OCI-LY7 (cell line): Measurements from ENCODE around the gene LAMA2. TPM values are rescaled to one million over a fixed set of nuclear protein-coding genes. Genes with fewer than 3 reads are reported as not detected.

Source experiments
- BruUV-seq: library from RNA; stranded (reverse); fragments of 400-500 nt; replicated peaks from 2 replicates; lab custom pipeline; 2021; lab: Mats Ljungman, UMichigan
- CTCF ChIA-PET: fragments of 300-600 bp; sonication (Branson Sonifier 250); formaldehyde crosslinking; loops from one replicate; lab custom pipeline; 2022; ENCODE audit warnings: antibody characterized with exemption; ENCODE audit not compliant: unreplicated experiment; lab: Charles Lee
- POLR2A ChIA-PET: fragments of 300-600 bp; sonication (Branson Sonifier 250); formaldehyde crosslinking; loops from one replicate; lab custom pipeline; 2022; ENCODE audit warnings: antibody characterized with exemption; lab: Charles Lee
- DNase-seq: peaks from one replicate; pipeline ENCODE4 v3.0.0-alpha.2; 2015; ENCODE audit warnings: low spot score
- H2AFZ ChIP-seq: fragments of 200-600 bp; sonication (generic), shearing (Covaris generic); 2 replicates; pipeline ENCODE4 v1.6.1; 2014; ENCODE audit warnings: mild to moderate bottlenecking, antibody characterized with exemption, low read length, moderate library complexity
- H3K27ac ChIP-seq: fragments of 200-600 bp; sonication (generic); 2 replicates; pipeline ENCODE4 v1.5.1; 2014; ENCODE audit warnings: mixed run types, low read depth, mild to moderate bottlenecking, moderate library complexity, low read length, inconsistent platforms; ENCODE audit not compliant: poor library complexity, severe bottlenecking
- H3K36me3 ChIP-seq: fragments of 200-600 bp; sonication (generic); 2 replicates; pipeline ENCODE4 v1.6.1; 2014; ENCODE audit warnings: mild to moderate bottlenecking, antibody characterized with exemption, low read length, moderate library complexity, mixed read lengths; ENCODE audit not compliant: insufficient read depth
- H3K4me1 ChIP-seq: fragments of 200-600 bp; sonication (generic); 2 replicates; pipeline ENCODE4 v1.5.1; 2014; ENCODE audit warnings: mild to moderate bottlenecking, low read length; ENCODE audit not compliant: insufficient read depth, poor library complexity, severe bottlenecking
- H3K4me2 ChIP-seq: fragments of 200-600 bp; sonication (generic); 2 replicates; pipeline ENCODE4 v1.6.1; 2014; ENCODE audit warnings: mild to moderate bottlenecking, low read length
- H3K4me3 ChIP-seq: fragments of 200-600 bp; sonication (generic); 2 replicates; pipeline ENCODE4 v1.5.1; 2014; ENCODE audit warnings: mild to moderate bottlenecking, low read depth, low read length; ENCODE audit not compliant: poor library complexity, severe bottlenecking
- H3K79me2 ChIP-seq: fragments of 200-600 bp; sonication (generic); 2 replicates; pipeline ENCODE4 v1.6.1; 2016; ENCODE audit warnings: low read depth, mild to moderate bottlenecking, low read length, moderate library complexity, mixed read lengths; ENCODE audit not compliant: insufficient read depth
- H3K9me2 ChIP-seq: fragments of 200-600 bp; sonication (generic); 2 replicates; pipeline ENCODE4 v1.6.1; 2016; ENCODE audit warnings: mild to moderate bottlenecking, low read length, mixed read lengths; ENCODE audit not compliant: insufficient read depth
- H3K9me3 ChIP-seq: fragments of 200-600 bp; sonication (generic); 2 replicates; pipeline ENCODE4 v1.6.1; 2014; ENCODE audit warnings: mild to moderate bottlenecking, mixed run types, low read length, mixed read lengths
- H4K20me1 ChIP-seq: fragments of 200-600 bp; sonication (generic); 2 replicates; pipeline ENCODE4 v1.6.1; 2014; ENCODE audit warnings: mild to moderate bottlenecking, antibody characterized with exemption, low read length, moderate library complexity, mixed read lengths; ENCODE audit not compliant: insufficient read depth
- CTCF ChIP-seq: fragments of 200-600 bp; sonication (generic); conservative IDR thresholded peaks from 2 replicates; pipeline ENCODE4 v1.5.1; 2014; ENCODE audit warnings: mild to moderate bottlenecking, antibody characterized with exemption, low read length, moderate library complexity, mixed read lengths
- EZH2phosphoT487 ChIP-seq: fragments of 200-600 bp; sonication (generic); IDR thresholded peaks from 2 replicates; pipeline ENCODE4 v1.6.1; 2018; ENCODE audit warnings: low read depth, borderline replicate concordance, mild to moderate bottlenecking, mixed run types, antibody characterized with exemption, low read length, moderate library complexity, mixed read lengths
- intact Hi-C: fragments of 100-400 bp; cut with micrococcal nuclease; formaldehyde crosslinking; loops from one replicate; pipeline ENCODE4 v1.10.0; 2022; ENCODE audit not compliant: unreplicated experiment
- total RNA-seq, 2 experiments: library from RNA; depleted of rRNA in 1 of 2; stranded (reverse); fragments of >200 nt in 1 of 2; shearing (Covaris generic) in 1 of 2; gene quantifications; 2 replicates each; pipeline ENCODE4 v1.2.3, GENCODE V29; 2014 to 2022

LAMA2 gene
- total RNA-seq, 2 experiments from 2014 or later, result not detected

GRCh38 chr6:129238991-129239390 is 356.1 kb downstream of the LAMA2 start:
- no peaks in the 10 kb centered on the region for H3K79me2 ChIP-seq
- intact Hi-C loops, result loop anchor here (5.0 kb wide), 1 partner anchor 123 kb away; no protein-coding TSS in a partner anchor
- ChIA-PET POLR2A (interaction anchor here (0.5 to 0.7 kb wide), 2 partner anchors 30 to 104 kb away, joined by 3 to 4 read pairs; no protein-coding TSS in a partner anchor), CTCF (no interaction called here)
- H3K36me3 ChIP-seq, result no peaks in the 10 kb centered on the region
- H3K4me3 ChIP-seq, result no peak overlapping the region
- H3K4me2 ChIP-seq, result no peak overlapping the region
- no peak for DNase-seq
- no peaks in the 10 kb centered on the region for H3K9me2 ChIP-seq
- H3K4me1 ChIP-seq, result peaks cover 25% of the 10 kb centered on the region
- no TSS peak for BruUV-seq
- TF ChIP-seq CTCF (no peak), EZH2phosphoT487 (no peak)
- no peak overlapping the region for H3K27ac ChIP-seq
- no peaks in the 10 kb centered on the region for H4K20me1 ChIP-seq
- no peak overlapping the region for H2AFZ ChIP-seq
- H3K9me3 ChIP-seq, result no peaks in the 10 kb centered on the region

- intact Hi-C loops, result loop anchor here (5.0 kb wide), 1 partner anchor 122 kb away; no protein-coding TSS in a partner anchor
- CTCF ChIA-PET, result no interaction called here
- TF ChIP-seq EZH2phosphoT487 (no peak), CTCF (no peak)
Observed at GRCh38 chr6:129239825-129240491, 357.0 kb downstream of the LAMA2 start.

GRCh38 chr6:129240492-129240853 is 357.5 kb downstream of the LAMA2 start:
- Histone ChIP-seq H3K4me3 (no peak overlapping the region), H3K27ac (no peak overlapping the region), H4K20me1 (no peaks in the 10 kb centered on the region), H3K36me3 (no peaks in the 10 kb centered on the region), H3K4me2 (no peak overlapping the region), H3K79me2 (no peaks in the 10 kb centered on the region), H3K4me1 (peaks cover 10% of the 10 kb centered on the region), H3K9me2 (no peaks in the 10 kb centered on the region), H2AFZ (no peak overlapping the region), H3K9me3 (no peaks in the 10 kb centered on the region)
- ChIA-PET CTCF (interaction anchor here (0.9 kb wide), 1 partner anchor 43 kb away, joined by 3 read pairs; no protein-coding TSS in a partner anchor), POLR2A (no interaction called here)
- no peak for DNase-seq
- intact Hi-C loops, result no loop called here
- BruUV-seq, result no TSS peak
- no peak for TF ChIP-seq EZH2phosphoT487
- TF ChIP-seq CTCF, result no peak

More at GRCh38 chr6:129239825-129240491, 357.0 kb downstream of the LAMA2 start:
- no peak overlapping the region for H3K4me2 ChIP-seq
- H3K9me2 ChIP-seq, result no peaks in the 10 kb centered on the region
- POLR2A ChIA-PET, result interaction anchor here (0.5 kb wide), 1 partner anchor 103 kb away, joined by 3 read pairs; no protein-coding TSS in a partner anchor
- H3K79me2 ChIP-seq, result no peaks in the 10 kb centered on the region
- DNase-seq, result no peak
- H3K27ac ChIP-seq, result no peak overlapping the region
- no peak overlapping the region for H3K4me3 ChIP-seq
- H3K4me1 ChIP-seq, result peaks cover 15% of the 10 kb centered on the region
- no peaks in the 10 kb centered on the region for H4K20me1 ChIP-seq
- no peak overlapping the region for H2AFZ ChIP-seq
- H3K9me3 ChIP-seq, result no peaks in the 10 kb centered on the region
- no TSS peak for BruUV-seq
- no peaks in the 10 kb centered on the region for H3K36me3 ChIP-seq
